Measurements from ENCODE around the gene NDUFA5. TPM values are rescaled to one million over a fixed set of nuclear protein-coding genes. Genes with fewer than 3 reads are reported as not detected.

The NDUFA5 gene
- total RNA-seq, 1 experiment from 2014 or later: 77.0 TPM

DNA sequence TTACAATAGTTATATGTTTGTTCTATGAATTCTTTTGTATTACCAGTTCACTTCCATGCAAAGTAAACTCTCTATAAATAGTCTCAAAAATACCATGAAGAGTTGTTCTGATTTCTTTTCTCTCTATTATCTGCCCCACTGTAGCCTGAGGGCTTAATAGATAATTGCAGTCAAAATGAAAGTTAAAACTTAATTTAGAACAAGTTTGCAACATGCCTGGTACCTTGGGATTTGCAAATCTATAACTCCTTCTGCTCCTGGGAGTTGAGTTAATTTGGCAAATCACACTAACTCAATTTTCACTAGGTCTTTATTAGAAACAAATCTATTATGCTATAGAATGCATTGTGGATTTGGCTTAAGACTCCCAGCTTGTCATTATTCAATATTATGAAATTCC lies 21.8 kb upstream of the NDUFA5 start:
- ATAC-seq (no peak), DNase-seq (ENCODE audit: low spot score) (no peak)
- H3K4me1 Mint-ChIP-seq: peaks cover 46% of the 10 kb centered on the region
- no peak overlapping the region for H3K27ac Mint-ChIP-seq
- no peaks in the 10 kb centered on the region for H3K9me3 Mint-ChIP-seq
- H3K27me3 Mint-ChIP-seq (ENCODE audit: low read depth): no peaks in the 10 kb centered on the region
- no peak overlapping the region for H3K4me3 Mint-ChIP-seq
- TF ChIP-seq, protein P1, sequence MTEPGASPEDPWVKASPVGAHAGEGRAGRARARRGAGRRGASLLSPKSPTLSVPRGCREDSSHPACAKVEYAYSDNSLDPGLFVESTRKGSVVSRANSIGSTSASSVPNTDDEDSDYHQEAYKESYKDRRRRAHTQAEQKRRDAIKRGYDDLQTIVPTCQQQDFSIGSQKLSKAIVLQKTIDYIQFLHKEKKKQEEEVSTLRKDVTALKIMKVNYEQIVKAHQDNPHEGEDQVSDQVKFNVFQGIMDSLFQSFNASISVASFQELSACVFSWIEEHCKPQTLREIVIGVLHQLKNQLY (CRISPR knock-in tag; IDR thresholded peaks at IDR 0.05): no peak
- TF ChIP-seq NFATC4 (CRISPR knock-in tag; IDR thresholded peaks at IDR 0.05) (no peak), AR (CRISPR knock-in tag; IDR thresholded peaks at IDR 0.05) (no peak), PREB (CRISPR knock-in tag; IDR thresholded peaks at IDR 0.05; ENCODE audit: borderline replicate concordance) (no peak), NFYB (CRISPR knock-in tag; conservative IDR thresholded peaks at IDR 0.05; ENCODE audit: low read depth) (no peak), ESRRA (CRISPR knock-in tag; IDR thresholded peaks at IDR 0.05; ENCODE audit: borderline replicate concordance) (no peak), FOXP1 (CRISPR knock-in tag; IDR thresholded peaks at IDR 0.05; ENCODE audit: borderline replicate concordance) (no peak), GRHL2 (CRISPR knock-in tag; IDR thresholded peaks at IDR 0.05; ENCODE audit: insufficient replicate concordance, severe bottlenecking) (no peak), NFE2L1 (CRISPR knock-in tag; IDR thresholded peaks at IDR 0.05) (no peak), SP1 (CRISPR knock-in tag; conservative IDR thresholded peaks at IDR 0.05) (no peak), TEAD1 (CRISPR knock-in tag; IDR thresholded peaks at IDR 0.05) (no peak), ERG (CRISPR knock-in tag; IDR thresholded peaks at IDR 0.05) (no peak)
- TF ChIP-seq, protein P2, sequence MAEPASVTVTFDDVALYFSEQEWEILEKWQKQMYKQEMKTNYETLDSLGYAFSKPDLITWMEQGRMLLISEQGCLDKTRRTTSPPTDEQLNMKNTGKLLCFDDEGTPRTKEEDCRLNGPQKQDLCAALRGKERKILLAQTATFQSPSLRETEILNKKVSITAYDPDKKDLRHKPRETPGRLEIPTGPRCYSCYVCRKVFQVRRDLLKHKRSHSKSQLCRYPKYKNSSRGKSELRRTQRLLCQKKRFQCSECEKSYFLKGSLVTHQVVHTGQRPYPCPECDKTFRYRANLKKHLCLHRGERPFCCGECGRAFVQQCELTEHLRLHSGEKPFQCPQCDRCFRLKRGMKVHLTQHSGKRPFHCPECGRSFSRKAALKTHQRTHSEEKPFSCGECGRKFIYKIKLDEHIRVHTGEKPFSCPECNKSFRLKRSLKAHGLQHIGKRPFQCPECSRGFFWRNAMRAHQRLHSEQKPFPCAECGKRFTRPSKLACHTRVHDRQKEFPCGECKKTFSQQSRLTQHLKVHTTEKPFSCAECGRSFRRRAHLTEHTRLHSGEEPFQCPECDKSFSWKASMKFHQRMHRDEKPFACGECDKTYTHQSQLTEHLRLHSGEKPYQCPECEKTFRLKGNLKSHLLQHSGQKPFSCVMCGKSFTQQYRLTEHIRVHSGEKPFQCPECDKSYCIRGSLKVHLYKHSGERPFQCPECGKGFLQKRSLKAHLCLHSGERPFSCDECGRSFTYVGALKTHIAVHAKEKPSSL (CRISPR knock-in tag; conservative IDR thresholded peaks at IDR 0.05): no peak
- ChIA-PET CTCF (no interaction called here), POLR2A (no interaction called here)
- no peaks in the 10 kb centered on the region for H3K36me3 Mint-ChIP-seq

GRCh38 chr7:123573896-123574467 lies 16.4 kb upstream of the NDUFA5 start:
- Mint-ChIP-seq H3K27ac (peak overlapping the region; percentile 58; the same call in 1 of the 2 replicates), H3K36me3 (no peaks in the 10 kb centered on the region), H3K4me1 (peaks cover 38% of the 10 kb centered on the region), H3K27me3 (ENCODE audit: low read depth) (no peaks in the 10 kb centered on the region; the same call in 1 of the 2 replicates), H3K4me3 (no peak overlapping the region), H3K9me3 (no peaks in the 10 kb centered on the region)
- ChIA-PET CTCF (interaction anchor here (0.7 to 3.0 kb wide), 4 partner anchors 80 to 223 kb away, joined by 3 to 10 read pairs (median 4); no protein-coding TSS in a partner anchor), POLR2A (no interaction called here)
- DNase-seq (ENCODE audit: low spot score): no peak
- ATAC-seq: no peak
- TF ChIP-seq SMAD3 (CRISPR knock-in tag; IDR thresholded peaks at IDR 0.05; ENCODE audit: borderline replicate concordance): no peak
- no peak for TF ChIP-seq ELF4 (CRISPR knock-in tag; IDR thresholded peaks at IDR 0.05; ENCODE audit: low read depth)
- TF ChIP-seq ATF3 (CRISPR knock-in tag; conservative IDR thresholded peaks at IDR 0.05): no peak
- no peak for TF ChIP-seq IRF2 (CRISPR knock-in tag; IDR thresholded peaks at IDR 0.05; ENCODE audit: borderline replicate concordance, low read depth)
- no peak for TF ChIP-seq TEAD4 (CRISPR knock-in tag; IDR thresholded peaks at IDR 0.05)
- TF ChIP-seq HMGA2 (CRISPR knock-in tag; IDR thresholded peaks at IDR 0.05): no peak
- TF ChIP-seq ZNF219 (CRISPR knock-in tag; IDR thresholded peaks at IDR 0.05; ENCODE audit: borderline replicate concordance): no peak
- TF ChIP-seq MYBL2 (CRISPR knock-in tag; IDR thresholded peaks at IDR 0.05): no peak
- TF ChIP-seq, protein P3, sequence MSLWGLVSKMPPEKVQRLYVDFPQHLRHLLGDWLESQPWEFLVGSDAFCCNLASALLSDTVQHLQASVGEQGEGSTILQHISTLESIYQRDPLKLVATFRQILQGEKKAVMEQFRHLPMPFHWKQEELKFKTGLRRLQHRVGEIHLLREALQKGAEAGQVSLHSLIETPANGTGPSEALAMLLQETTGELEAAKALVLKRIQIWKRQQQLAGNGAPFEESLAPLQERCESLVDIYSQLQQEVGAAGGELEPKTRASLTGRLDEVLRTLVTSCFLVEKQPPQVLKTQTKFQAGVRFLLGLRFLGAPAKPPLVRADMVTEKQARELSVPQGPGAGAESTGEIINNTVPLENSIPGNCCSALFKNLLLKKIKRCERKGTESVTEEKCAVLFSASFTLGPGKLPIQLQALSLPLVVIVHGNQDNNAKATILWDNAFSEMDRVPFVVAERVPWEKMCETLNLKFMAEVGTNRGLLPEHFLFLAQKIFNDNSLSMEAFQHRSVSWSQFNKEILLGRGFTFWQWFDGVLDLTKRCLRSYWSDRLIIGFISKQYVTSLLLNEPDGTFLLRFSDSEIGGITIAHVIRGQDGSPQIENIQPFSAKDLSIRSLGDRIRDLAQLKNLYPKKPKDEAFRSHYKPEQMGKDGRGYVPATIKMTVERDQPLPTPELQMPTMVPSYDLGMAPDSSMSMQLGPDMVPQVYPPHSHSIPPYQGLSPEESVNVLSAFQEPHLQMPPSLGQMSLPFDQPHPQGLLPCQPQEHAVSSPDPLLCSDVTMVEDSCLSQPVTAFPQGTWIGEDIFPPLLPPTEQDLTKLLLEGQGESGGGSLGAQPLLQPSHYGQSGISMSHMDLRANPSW (CRISPR knock-in tag; conservative IDR thresholded peaks at IDR 0.05; ENCODE audit: low read depth): no peak
- no peak for TF ChIP-seq JUN (CRISPR knock-in tag; IDR thresholded peaks at IDR 0.05)
- TF ChIP-seq NFYB (CRISPR knock-in tag; conservative IDR thresholded peaks at IDR 0.05; ENCODE audit: low read depth): no peak
- no peak for TF ChIP-seq SMAD4 (CRISPR knock-in tag; IDR thresholded peaks at IDR 0.05)
